MG63 (cell line): ENCODE measurements around the gene PTPRK. TPM values are rescaled to one million over a fixed set of nuclear protein-coding genes. Genes with fewer than 3 reads are reported as not detected.

Experiments used
- DNase-seq: peaks from one replicate; pipeline ENCODE4 v3.0.0-alpha.2; 2020
- H3K27me3 ChIP-seq: fragments of 250-450 bp; sonication (Bioruptor Pico); 2 replicates; pipeline ENCODE4 v1.5.1; 2020; ENCODE audit warnings: mild to moderate bottlenecking, moderate library complexity
- H3K36me3 ChIP-seq: fragments of 250-450 bp; sonication (Bioruptor Pico); 2 replicates; pipeline ENCODE4 v1.5.1; 2020; ENCODE audit warnings: mild to moderate bottlenecking, moderate library complexity
- H3K4me3 ChIP-seq: fragments of 250-450 bp; sonication (Bioruptor Pico); 2 replicates; pipeline ENCODE4 v1.5.1; 2020; ENCODE audit warnings: mild to moderate bottlenecking, moderate library complexity
- H3K9me3 ChIP-seq: fragments of 250-450 bp; sonication (Bioruptor Pico); 2 replicates; pipeline ENCODE4 v1.5.1; 2020; ENCODE audit warnings: mild to moderate bottlenecking, moderate library complexity
- total RNA-seq: library from RNA; depleted of rRNA; stranded (reverse); fragments of >200 nt; shearing (Covaris generic); gene quantifications from 2 replicates; pipeline ENCODE4 v1.2.3, GENCODE V29; 2014; ENCODE audit warnings: low replicate concordance

Gene PTPRK
- total RNA-seq, 1 experiment from 2014 or later, result 9.7 TPM

DNA sequence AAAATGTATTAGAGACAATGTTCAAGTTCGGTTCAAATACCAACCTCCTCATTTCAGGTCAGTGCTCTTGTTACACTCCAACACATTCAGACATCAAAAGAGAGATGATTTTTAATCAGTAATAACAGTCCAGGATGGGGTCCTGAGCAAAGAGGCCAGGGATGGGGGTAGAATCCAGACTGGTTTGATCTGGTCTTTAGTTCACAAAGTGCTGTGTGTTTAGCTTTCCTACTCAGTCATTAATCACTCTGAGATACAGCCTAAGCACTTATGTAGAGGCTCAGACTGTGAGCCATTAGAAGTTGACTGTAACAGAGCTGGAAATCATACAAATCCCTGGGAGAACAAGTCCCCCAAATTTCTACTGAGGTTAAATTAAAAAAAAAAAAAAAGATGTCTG lies 241.6 kb downstream of the PTPRK start:
- DNase-seq, result no peak
- Histone ChIP-seq H3K9me3 (no peaks in the 10 kb centered on the region), H3K4me3 (no peak overlapping the region), H3K36me3 (no peaks in the 10 kb centered on the region), H3K27me3 (no peaks in the 10 kb centered on the region)

DNA sequence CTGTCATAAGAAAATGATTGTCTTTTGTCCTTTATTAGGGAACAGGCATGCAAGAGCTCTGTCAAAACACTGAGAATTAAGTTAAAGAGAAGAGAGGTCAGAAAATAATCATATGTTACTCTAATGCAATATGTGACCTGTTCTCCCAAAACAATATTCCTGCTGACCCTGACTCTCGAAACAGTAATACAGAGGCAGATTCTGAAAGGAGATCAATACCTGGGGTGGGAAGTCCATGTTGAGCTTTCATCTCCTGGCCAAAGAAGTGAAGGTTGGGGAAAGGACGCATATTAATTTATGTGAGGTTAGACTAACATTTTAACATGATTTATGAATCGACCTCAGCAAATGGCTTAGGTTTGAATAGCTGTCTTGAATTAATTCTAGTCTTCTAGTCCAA lies 243.0 kb downstream of the PTPRK start:
- no peak overlapping the region for H3K4me3 ChIP-seq
- H3K9me3 ChIP-seq, result no peaks in the 10 kb centered on the region
- H3K36me3 ChIP-seq, result no peaks in the 10 kb centered on the region
- H3K27me3 ChIP-seq, result no peaks in the 10 kb centered on the region
- DNase-seq, result no peak

DNA sequence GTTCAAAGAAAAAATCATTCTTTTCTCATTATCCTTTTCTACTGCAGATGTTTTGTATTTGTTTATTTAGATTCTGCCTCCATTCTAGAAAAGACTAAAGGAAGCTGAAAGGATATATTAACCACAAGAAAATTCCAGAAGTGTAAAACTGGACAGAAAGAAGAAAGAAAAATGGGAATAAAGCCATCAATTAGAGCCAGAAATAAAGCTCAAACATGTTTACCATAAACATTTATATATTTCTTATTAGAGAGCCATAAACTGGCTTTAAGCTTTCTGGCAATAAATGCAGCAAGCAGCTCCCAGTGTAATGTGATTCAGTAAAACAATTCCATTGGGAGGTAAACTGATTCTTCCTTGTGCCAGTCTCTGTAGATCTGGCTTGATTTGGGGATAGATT lies 244.1 kb downstream of the PTPRK start:
- no peaks in the 10 kb centered on the region for H3K9me3 ChIP-seq
- H3K4me3 ChIP-seq, result no peak overlapping the region
- no peak for DNase-seq
- H3K36me3 ChIP-seq, result no peaks in the 10 kb centered on the region
- H3K27me3 ChIP-seq, result no peaks in the 10 kb centered on the region

DNA sequence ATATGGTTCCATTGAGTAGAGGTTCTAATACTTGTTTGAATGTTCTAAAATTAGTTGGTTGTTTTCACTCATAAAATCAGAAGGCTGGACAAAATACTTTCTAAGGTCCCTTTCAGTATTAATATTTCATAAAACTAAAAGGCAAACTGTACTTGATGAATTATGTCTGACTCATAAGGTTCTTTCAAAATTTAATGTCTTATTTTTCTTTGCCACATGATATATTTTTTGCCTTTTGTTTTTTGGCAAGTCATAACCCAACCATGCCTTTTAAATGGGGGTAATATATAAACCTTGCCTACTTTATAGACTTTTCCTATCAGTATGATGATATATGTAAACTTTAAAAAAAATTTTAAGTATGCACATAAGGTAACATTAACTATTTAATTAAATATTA lies 244.7 kb downstream of the PTPRK start:
- DNase-seq, result no peak
- H3K9me3 ChIP-seq, result no peaks in the 10 kb centered on the region
- no peak overlapping the region for H3K4me3 ChIP-seq
- H3K36me3 ChIP-seq, result no peaks in the 10 kb centered on the region
- no peaks in the 10 kb centered on the region for H3K27me3 ChIP-seq

DNA sequence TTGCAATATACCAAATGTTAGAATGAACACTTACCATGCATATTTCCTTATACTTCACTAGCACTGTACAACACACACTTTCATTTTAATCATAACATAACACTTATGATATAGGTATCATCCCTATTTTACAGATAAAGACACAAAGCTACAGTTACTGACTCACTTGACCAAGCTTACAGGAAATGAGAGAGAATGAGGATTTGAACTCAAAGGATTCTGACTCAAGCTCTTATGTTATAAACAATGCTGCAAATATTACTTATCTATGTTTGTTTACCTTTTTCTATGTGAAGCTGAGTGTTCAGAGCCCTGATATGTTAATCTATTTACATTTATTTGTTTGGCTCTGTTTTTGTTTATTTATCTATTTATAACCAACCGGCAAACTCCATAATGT lies 245.4 kb downstream of the PTPRK start:
- H3K9me3 ChIP-seq, result no peaks in the 10 kb centered on the region
- no peaks in the 10 kb centered on the region for H3K36me3 ChIP-seq
- no peaks in the 10 kb centered on the region for H3K27me3 ChIP-seq
- H3K4me3 ChIP-seq, result no peak overlapping the region
- DNase-seq, result no peak

DNA sequence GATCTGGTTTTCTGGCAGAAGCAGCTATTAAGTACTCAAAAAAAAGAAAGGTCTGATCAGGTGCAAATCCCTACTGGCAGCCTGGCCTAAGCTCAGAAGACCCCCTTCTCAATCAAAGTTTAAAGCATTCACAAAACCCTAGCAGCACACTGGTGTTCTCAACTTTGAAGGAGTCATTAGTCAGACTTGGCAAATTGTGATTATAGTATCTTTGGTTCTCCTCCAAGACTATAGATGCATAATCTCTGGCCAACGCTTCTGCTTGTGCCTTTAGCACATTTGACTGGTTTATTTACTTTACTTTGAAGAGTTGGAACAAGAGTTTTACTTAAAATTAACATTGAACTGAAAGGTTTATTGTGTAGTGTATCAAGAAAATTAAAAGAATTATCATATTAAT lies 248.9 kb downstream of the PTPRK start:
- no peak for DNase-seq
- Histone ChIP-seq H3K27me3 (no peaks in the 10 kb centered on the region), H3K36me3 (no peaks in the 10 kb centered on the region), H3K9me3 (no peaks in the 10 kb centered on the region), H3K4me3 (no peak overlapping the region)

DNA sequence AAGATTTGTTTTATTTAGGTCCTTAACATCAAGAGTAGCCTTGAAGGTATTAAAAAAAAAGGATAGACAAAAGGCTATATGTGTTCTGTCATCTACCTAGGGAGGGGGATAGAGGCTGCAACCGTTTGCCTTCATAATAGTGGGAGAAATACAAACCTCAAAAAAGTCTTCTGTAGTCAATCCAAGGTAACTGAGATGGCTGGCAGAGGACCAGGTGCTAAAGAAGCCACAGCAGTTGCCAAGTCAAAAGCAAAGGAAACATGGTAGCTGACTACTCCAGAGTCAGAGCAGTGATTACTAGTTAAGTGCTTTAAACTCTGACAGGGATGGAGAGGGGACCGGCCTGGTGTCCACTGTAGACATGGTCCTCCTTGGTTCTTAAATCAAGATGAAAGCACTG lies 249.4 kb downstream of the PTPRK start:
- H3K36me3 ChIP-seq, result no peaks in the 10 kb centered on the region
- H3K27me3 ChIP-seq, result no peaks in the 10 kb centered on the region
- DNase-seq, result peak; percentile 38
- no peaks in the 10 kb centered on the region for H3K9me3 ChIP-seq
- H3K4me3 ChIP-seq, result no peak overlapping the region

DNA sequence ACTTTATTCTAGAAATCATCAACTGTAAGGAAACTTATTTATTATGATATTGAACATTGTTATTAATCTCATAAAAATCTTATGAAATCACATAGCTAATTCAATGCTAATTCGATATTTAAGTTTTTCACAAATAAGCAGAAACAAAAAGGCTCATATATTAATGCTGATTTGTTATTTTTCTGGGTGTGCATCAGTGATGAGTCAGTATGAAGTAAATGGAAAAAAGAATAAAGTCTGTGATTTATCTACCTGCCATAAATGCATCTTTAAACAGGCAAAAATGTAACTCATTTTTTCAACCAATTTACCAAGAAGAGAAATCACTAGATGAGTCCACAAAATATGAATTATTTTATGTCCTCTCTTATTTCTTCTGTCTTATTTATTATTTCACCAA lies 253.5 kb downstream of the PTPRK start:
- no peaks in the 10 kb centered on the region for H3K36me3 ChIP-seq
- H3K4me3 ChIP-seq, result no peak overlapping the region
- no peaks in the 10 kb centered on the region for H3K27me3 ChIP-seq
- DNase-seq, result no peak
- no peaks in the 10 kb centered on the region for H3K9me3 ChIP-seq

DNA sequence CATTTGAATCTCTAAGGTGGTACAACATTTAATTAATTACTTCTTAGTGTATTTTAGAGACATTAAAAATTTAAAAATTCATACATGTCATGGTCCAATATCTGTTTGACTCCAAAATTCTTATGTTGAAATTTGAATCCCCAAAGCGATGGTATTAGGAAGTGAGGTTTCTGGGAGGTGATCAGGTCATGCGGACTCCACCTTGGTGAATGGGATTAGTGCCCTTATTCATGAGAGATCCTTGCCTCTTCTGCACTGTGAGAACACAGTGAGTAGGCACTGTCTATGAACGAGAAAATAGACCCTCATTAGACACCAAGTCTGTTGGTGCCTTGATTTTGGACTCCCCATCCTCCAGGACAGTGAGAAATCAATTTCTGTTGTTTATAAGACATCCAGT lies 254.7 kb downstream of the PTPRK start:
- DNase-seq, result no peak
- no peak overlapping the region for H3K4me3 ChIP-seq
- no peaks in the 10 kb centered on the region for H3K36me3 ChIP-seq
- no peaks in the 10 kb centered on the region for H3K27me3 ChIP-seq
- no peaks in the 10 kb centered on the region for H3K9me3 ChIP-seq

DNA sequence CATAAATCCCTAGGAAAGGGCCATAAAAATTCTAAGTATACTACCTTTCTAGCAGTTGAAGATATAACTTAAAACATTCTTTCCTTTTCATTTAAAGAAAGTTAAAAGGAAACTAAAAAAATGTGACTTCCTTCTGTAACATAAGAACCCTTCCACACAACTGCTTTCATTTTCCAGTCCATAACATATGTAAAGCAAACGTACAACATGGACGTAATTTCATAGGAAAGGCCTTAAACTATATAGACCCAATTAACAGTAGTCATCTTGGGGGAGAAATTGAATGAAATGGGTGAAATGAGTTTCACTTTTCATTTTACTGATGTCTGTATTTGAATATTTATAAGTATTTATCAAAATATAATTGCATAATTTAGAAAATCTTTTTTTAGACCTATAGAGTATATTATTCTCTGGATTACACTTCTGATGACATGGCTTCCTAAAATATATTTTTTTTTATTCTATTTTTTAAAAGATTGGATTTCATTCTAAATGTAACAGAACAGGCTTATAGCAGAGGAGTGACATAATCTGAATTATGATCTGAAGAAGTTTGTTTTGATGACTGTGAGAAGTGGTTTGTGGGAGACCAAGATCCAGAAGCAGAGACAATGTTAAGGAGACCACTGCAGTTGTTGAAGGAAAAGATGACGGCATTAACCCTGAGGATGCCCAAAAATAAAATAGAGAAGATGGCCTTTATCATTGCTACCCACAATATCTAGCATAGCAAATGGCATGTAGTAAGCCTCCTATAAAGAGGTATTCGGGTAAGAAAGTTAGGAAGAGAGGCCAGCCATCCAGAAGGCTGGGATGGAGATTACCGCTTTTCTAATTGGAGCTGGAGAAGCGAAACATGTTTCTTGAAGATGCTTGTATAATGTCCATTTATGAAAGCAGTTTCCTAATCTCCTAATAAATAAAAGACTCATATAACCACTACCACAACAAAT lies 260.4 kb downstream of the PTPRK start:
- H3K36me3 ChIP-seq, result no peaks in the 10 kb centered on the region
- H3K4me3 ChIP-seq, result no peak overlapping the region
- no peaks in the 10 kb centered on the region for H3K9me3 ChIP-seq
- no peaks in the 10 kb centered on the region for H3K27me3 ChIP-seq
- no peak for DNase-seq

DNA sequence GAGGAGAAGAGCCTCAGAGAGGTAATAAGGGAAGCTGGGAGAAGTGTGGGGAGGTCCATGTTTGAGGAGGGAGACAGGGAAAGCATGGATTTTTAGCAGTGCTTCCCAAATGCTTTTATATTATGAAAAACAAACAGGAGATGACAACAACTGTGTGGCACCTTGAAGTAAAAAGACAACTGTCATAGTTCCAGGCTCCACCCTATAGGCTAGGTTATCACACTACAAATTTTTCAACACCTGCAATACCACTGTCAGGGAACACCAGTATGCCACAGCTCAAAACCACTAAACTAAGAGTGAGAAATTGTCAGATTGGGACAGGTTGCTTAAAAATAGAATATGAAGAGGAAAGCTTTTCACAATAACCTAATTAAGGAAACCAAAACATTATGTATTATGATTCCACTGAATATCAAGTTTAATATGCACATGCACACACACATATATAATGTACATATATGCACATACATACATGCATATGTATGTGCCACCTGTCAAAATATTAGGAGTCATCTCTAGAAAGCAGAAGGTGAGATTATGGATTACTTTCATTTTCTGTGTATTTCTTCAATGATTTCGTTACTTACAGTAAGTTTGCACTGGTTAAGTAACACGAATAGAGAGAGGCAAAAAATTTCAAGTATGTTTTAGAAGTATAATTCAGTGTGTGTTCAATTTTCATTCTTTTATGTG lies 261.2 kb downstream of the PTPRK start:
- no peaks in the 10 kb centered on the region for H3K9me3 ChIP-seq
- no peak for DNase-seq
- no peaks in the 10 kb centered on the region for H3K36me3 ChIP-seq
- H3K27me3 ChIP-seq, result no peaks in the 10 kb centered on the region
- no peak overlapping the region for H3K4me3 ChIP-seq

DNA sequence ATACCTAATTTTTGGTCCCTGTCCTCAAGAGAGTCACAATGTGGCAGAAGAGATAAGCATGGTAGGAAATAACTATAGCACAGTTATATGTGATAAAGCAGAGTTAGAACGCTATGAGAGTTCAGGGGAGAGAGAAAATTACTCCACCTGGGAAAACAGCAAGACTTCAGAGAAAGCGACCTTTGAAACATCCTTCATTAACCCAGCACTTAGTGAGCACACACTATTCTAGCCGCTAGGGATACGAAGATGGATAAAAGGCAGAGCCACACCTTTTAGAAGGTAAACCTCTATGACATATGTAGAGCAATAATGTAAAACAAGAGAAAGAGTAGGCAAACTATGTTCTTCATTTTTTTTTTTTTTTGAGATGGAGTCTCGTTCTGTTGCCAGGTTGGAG lies 264.3 kb downstream of the PTPRK start:
- Histone ChIP-seq H3K4me3 (no peak overlapping the region), H3K36me3 (no peaks in the 10 kb centered on the region), H3K9me3 (no peaks in the 10 kb centered on the region), H3K27me3 (no peaks in the 10 kb centered on the region)
- no peak for DNase-seq

DNA sequence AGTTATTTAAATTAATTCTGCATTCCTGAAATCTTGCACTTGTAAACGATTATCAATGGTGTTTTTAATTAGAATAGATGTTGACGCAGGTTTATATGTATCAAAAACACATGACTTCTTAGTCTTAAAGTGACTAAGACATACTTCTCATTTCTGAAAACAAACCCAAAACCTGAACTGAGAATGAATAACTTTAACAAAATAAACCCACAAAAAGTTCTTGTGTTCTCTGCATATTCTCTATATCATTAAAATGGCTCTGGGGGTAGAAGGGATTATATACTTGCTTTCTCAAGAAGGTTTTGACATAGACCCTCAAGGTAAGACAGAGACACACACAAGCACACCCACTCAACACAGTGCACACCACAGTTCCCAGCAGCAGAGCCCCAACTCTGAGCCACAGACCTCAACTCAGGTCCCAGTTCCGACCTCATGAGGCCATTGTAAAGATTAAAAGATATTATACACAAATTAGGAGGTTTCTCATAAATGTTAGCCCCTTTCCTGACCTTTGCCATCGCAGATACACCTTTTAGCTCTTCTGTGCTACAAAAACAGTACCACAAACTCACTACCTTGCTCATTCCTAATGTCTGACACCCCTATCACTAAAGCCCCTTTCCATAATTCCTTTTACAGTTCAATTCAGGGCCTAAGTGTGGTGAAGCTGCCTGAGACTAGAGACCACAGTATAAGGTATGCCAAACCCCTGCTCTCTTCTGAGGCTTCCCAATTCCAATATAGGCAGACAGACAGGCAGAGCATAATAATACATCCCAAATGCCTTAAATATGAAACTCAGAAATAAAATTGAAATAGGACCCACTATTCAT lies 267.8 kb downstream of the PTPRK start:
- H3K4me3 ChIP-seq, result no peak overlapping the region
- H3K36me3 ChIP-seq, result no peaks in the 10 kb centered on the region
- H3K9me3 ChIP-seq, result no peaks in the 10 kb centered on the region
- DNase-seq, result no peak
- H3K27me3 ChIP-seq, result no peaks in the 10 kb centered on the region

DNA sequence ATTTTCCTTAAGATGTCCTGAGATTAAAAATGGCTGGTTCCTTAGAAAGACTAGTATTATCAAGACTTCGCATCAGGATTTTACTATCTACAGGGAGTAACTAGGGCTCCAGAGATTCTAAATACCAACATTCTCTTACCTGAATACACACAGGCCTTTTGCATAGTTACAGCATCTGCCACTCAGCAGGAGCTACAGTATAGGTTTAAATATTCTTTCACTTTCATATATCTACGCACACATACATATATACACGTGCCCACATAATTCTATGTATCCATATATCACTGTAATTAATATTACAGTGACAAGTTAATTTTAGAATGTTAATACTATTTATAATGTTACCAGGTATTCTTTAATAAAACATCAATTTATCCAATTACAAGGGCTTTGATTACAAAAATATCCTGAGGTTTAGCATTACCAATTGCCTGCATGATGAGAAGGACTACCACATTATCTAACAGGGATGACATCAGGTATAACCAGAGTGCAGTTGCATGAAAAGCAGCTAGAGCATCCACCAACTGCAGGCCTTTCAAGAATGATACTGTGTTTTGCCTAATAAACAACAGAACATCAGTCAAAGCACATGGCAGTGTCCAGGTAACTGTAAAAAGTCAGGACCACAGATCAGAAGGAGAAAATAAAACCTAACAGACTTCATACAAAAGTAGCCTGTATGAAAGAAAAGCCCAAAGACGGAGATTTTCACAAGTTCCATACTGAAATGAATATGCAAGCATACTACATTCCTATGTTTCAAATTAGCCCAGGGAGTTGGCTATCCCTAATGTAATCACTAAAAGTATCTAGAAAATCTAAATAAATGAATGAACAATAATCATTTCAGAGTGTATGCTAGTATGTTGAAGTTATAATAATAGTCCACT lies 268.7 kb downstream of the PTPRK start:
- no peak overlapping the region for H3K4me3 ChIP-seq
- H3K9me3 ChIP-seq, result no peaks in the 10 kb centered on the region
- H3K27me3 ChIP-seq, result no peaks in the 10 kb centered on the region
- no peaks in the 10 kb centered on the region for H3K36me3 ChIP-seq
- no peak for DNase-seq

DNA sequence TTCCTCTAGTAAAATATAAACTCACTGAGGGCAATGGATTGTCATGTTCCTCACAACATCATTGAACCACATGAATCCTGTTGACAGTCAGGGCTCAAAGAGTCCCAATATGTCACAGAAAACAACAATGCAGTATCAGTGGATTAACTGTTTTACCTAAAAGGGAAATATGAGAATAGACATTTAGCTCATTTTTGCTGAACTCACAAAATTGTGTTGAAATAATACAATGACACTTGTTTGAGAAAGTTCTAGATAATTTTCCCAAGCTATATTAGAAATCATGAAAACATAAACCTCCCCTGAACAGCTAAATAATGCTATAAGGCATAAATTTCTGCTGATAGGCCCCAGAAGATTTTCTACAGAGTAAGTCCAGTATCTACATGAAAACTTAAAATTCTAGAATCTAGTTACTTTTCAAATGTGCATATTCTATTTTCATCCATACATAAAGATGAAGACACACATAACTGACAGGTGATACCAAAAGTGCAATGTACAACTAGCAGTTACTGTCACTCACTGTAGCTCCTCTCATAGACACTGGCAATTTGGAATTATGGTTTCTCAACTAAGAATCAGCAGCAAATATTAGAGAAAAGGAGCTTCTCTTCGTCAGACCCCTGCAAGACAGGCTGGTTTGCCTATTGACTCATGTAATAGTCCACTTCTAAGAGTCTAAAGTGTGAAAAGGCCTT lies 269.9 kb downstream of the PTPRK start:
- no peaks in the 10 kb centered on the region for H3K27me3 ChIP-seq
- no peaks in the 10 kb centered on the region for H3K9me3 ChIP-seq
- DNase-seq, result no peak
- H3K36me3 ChIP-seq, result no peaks in the 10 kb centered on the region
- H3K4me3 ChIP-seq, result no peak overlapping the region

DNA sequence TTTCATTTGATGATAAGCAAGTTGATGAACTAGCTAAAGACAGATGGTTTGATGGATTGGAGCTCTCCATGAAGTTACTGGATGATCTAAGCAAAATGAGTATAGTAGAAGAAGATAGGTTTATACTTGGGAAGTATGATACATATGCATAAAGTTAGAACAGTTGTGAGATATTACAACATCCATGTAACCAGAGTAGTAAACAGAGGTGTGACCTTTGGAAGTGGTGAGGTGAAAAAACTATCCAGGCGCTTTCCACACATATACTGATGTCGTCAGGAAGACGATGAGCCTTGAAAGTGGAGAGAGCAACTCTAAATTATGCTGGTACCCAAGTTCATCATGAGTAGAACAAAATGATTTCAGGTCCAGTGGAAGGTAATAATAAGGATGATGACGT lies 271.0 kb downstream of the PTPRK start:
- no peak overlapping the region for H3K4me3 ChIP-seq
- no peak for DNase-seq

More for the DNA sequence above, 271.0 kb downstream of the PTPRK start:
- no peaks in the 10 kb centered on the region for H3K36me3 ChIP-seq
- no peaks in the 10 kb centered on the region for H3K9me3 ChIP-seq
- H3K27me3 ChIP-seq, result no peaks in the 10 kb centered on the region
